ENCODE data around the gene DALRD3. TPM values are rescaled to one million over a fixed set of nuclear protein-coding genes. Genes with fewer than 3 reads are reported as not detected.

Gene DALRD3
- total and polyA plus RNA-seq, 2 experiments from 2014 or later: 31.0 to 57.7 TPM

- Histone ChIP-seq H3K27ac (ENCODE audit: low read depth) (peak overlapping the region; percentile 50; the same call in 1 of the 2 replicates), H3K79me2 (replicated peaks; ENCODE audit: insufficient read depth) (peaks cover 13% of the 10 kb centered on the region; the same call in 1 of the 2 replicates), H3K4me3 (no peak overlapping the region), H3F3A (replicated peaks; ENCODE audit: low read depth) (0 out of 2 replicates have a peak, but pooled peaks cover 1% of the 10 kb centered on the region), H2AFZ (no peak overlapping the region), H3K27me3 (ENCODE audit: insufficient read depth) (no peaks in the 10 kb centered on the region), H3K9me2 (ENCODE audit: insufficient read depth) (no peaks in the 10 kb centered on the region), H4K20me1 (replicated peaks; ENCODE audit: insufficient read depth) (no peaks in the 10 kb centered on the region), H3K36me3 (ENCODE audit: insufficient read depth) (peaks cover 54% of the 10 kb centered on the region), H3K4me2 (no peak overlapping the region), H3K4me1 (ENCODE audit: insufficient read depth) (peaks cover 26% of the 10 kb centered on the region)
- ATAC-seq (no peak), DNase-seq (ENCODE audit: low spot score) (no peak)
- H3K27me3 Mint-ChIP-seq (ENCODE audit: insufficient read depth, low read depth, poor library complexity): peaks cover 2% of the 10 kb centered on the region
- H3K27ac Mint-ChIP-seq: no peak overlapping the region; the same call in 1 of the 2 replicates
- H3K36me3 Mint-ChIP-seq (ENCODE audit: low read depth): peaks cover 65% of the 10 kb centered on the region
- H3K9me3 Mint-ChIP-seq: no peaks in the 10 kb centered on the region
- H3K4me1 Mint-ChIP-seq: peaks cover 18% of the 10 kb centered on the region
- H3K4me3 Mint-ChIP-seq: no peak overlapping the region
- TF ChIP-seq POLR2AphosphoS5 (IDR thresholded peaks at IDR 0.05; ENCODE audit: low read depth) (no peak), JUNB (IDR thresholded peaks at IDR 0.05; ENCODE audit: unreplicated experiment) (no peak), STAT1 (IDR thresholded peaks at IDR 0.05; ENCODE audit: unreplicated experiment) (no peak), ZNF114 (CRISPR knock-in tag; IDR thresholded peaks at IDR 0.05) (no peak), NANOG (IDR thresholded peaks at IDR 0.05; ENCODE audit: borderline replicate concordance) (no peak)
These were observed 51.5 kb downstream of the DALRD3 start for GRCh38 chr3:48966876-48967361.

DNA sequence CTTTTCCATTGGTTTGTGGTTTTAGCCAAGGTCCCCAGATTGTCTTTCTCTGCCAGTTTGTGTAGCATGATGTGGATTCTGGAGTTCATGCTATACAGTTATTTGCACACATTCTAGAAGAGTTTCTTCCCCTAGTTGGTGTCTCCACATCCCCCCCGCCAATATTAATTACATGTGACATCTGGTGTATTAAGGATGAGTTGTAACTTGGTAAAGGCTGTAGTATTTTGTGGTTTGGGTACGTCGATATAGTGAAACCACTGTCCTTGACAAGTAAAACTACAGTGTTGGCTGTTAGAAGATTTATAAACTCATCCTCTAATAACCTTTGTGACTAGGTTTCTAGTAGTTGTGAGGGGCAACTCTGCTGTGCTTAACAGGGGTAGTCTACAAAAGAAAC is 52.0 kb downstream of the DALRD3 start:
- Histone ChIP-seq H3K4me1 (ENCODE audit: insufficient read depth) (peaks cover 31% of the 10 kb centered on the region), H3K27ac (ENCODE audit: low read depth) (peak overlapping the region; percentile 50; the same call in 1 of the 2 replicates), H3K4me2 (no peak overlapping the region), H3K9me2 (ENCODE audit: insufficient read depth) (no peaks in the 10 kb centered on the region), H4K20me1 (replicated peaks; ENCODE audit: insufficient read depth) (no peaks in the 10 kb centered on the region), H3K79me2 (replicated peaks; ENCODE audit: insufficient read depth) (peaks cover 13% of the 10 kb centered on the region; the same call in 1 of the 2 replicates), H2AFZ (no peak overlapping the region), H3K4me3 (no peak overlapping the region), H3K36me3 (ENCODE audit: insufficient read depth) (peaks cover 48% of the 10 kb centered on the region), H3F3A (replicated peaks; ENCODE audit: low read depth) (no peaks in the 10 kb centered on the region), H3K27me3 (ENCODE audit: insufficient read depth) (no peaks in the 10 kb centered on the region)
- DNase-seq (ENCODE audit: low spot score) (no peak), ATAC-seq (no peak)
- no peak overlapping the region for H3K4me3 Mint-ChIP-seq
- no peak overlapping the region for H3K27ac Mint-ChIP-seq
- peaks cover 2% of the 10 kb centered on the region for H3K27me3 Mint-ChIP-seq (ENCODE audit: insufficient read depth, low read depth, poor library complexity)
- peaks cover 24% of the 10 kb centered on the region for H3K4me1 Mint-ChIP-seq
- no peaks in the 10 kb centered on the region for H3K9me3 Mint-ChIP-seq
- H3K36me3 Mint-ChIP-seq (ENCODE audit: low read depth): peaks cover 59% of the 10 kb centered on the region
- TF ChIP-seq, protein P1, sequence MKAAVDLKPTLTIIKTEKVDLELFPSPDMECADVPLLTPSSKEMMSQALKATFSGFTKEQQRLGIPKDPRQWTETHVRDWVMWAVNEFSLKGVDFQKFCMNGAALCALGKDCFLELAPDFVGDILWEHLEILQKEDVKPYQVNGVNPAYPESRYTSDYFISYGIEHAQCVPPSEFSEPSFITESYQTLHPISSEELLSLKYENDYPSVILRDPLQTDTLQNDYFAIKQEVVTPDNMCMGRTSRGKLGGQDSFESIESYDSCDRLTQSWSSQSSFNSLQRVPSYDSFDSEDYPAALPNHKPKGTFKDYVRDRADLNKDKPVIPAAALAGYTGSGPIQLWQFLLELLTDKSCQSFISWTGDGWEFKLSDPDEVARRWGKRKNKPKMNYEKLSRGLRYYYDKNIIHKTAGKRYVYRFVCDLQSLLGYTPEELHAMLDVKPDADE (IDR thresholded peaks at IDR 0.05): no peak
- no peak for TF ChIP-seq STAT1 (IDR thresholded peaks at IDR 0.05; ENCODE audit: unreplicated experiment)
- no peak for TF ChIP-seq POLR2AphosphoS5 (IDR thresholded peaks at IDR 0.05; ENCODE audit: low read depth)
- TF ChIP-seq CTCF (conservative IDR thresholded peaks at IDR 0.05; ENCODE audit: low read depth in 2 of 2): no peak
- TF ChIP-seq ZNF331 (CRISPR knock-in tag; IDR thresholded peaks at IDR 0.05; ENCODE audit: low read depth): no peak
- no peak for TF ChIP-seq EZH2phosphoT487 (IDR thresholded peaks at IDR 0.05; ENCODE audit: unreplicated experiment)
- no peak for TF ChIP-seq NANOG (IDR thresholded peaks at IDR 0.05; ENCODE audit: borderline replicate concordance)
- TF ChIP-seq, protein P2, sequence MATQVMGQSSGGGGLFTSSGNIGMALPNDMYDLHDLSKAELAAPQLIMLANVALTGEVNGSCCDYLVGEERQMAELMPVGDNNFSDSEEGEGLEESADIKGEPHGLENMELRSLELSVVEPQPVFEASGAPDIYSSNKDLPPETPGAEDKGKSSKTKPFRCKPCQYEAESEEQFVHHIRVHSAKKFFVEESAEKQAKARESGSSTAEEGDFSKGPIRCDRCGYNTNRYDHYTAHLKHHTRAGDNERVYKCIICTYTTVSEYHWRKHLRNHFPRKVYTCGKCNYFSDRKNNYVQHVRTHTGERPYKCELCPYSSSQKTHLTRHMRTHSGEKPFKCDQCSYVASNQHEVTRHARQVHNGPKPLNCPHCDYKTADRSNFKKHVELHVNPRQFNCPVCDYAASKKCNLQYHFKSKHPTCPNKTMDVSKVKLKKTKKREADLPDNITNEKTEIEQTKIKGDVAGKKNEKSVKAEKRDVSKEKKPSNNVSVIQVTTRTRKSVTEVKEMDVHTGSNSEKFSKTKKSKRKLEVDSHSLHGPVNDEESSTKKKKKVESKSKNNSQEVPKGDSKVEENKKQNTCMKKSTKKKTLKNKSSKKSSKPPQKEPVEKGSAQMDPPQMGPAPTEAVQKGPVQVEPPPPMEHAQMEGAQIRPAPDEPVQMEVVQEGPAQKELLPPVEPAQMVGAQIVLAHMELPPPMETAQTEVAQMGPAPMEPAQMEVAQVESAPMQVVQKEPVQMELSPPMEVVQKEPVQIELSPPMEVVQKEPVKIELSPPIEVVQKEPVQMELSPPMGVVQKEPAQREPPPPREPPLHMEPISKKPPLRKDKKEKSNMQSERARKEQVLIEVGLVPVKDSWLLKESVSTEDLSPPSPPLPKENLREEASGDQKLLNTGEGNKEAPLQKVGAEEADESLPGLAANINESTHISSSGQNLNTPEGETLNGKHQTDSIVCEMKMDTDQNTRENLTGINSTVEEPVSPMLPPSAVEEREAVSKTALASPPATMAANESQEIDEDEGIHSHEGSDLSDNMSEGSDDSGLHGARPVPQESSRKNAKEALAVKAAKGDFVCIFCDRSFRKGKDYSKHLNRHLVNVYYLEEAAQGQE (IDR thresholded peaks at IDR 0.05; ENCODE audit: unreplicated experiment): no peak
- no peak for TF ChIP-seq EZH2 (IDR thresholded peaks at IDR 0.05; ENCODE audit: low read depth, unreplicated experiment)

Measured in GM23338 (cell line).